GM12878 (cell line): Measurements from ENCODE around the gene TBC1D1. TPM values are rescaled to one million over a fixed set of nuclear protein-coding genes. Genes with fewer than 3 reads are reported as not detected.

Experiments
- CBX5 ChIP-seq: sonication (generic); IDR thresholded peaks from 2 replicates; pipeline ENCODE4 v1.6.1; 2016; ENCODE audit warnings: low read depth, moderate library complexity, mild to moderate bottlenecking, inconsistent platforms
- CHD2 ChIP-seq: IDR thresholded peaks from 2 replicates; pipeline ENCODE4 v1.6.1; 2011; ENCODE audit warnings: low read depth, low read length, improper control_type of control experiment, borderline replicate concordance
- JUND ChIP-seq: IDR thresholded peaks from 2 replicates; pipeline ENCODE4 v1.6.1; 2012; ENCODE audit warnings: low read depth, mild to moderate bottlenecking, low read length, improper control_type of control experiment, moderate library complexity
- KDM1A ChIP-seq: fragments of 200-600 bp; sonication (generic); IDR thresholded peaks from 2 replicates; pipeline ENCODE4 v1.6.1; 2016; ENCODE audit warnings: borderline replicate concordance
- LARP7 ChIP-seq: fragments of 450-650 bp; IDR thresholded peaks from 2 replicates; pipeline ENCODE4 v1.6.1; 2017; ENCODE audit warnings: mild to moderate bottlenecking
- NBN ChIP-seq: fragments of 450-650 bp; IDR thresholded peaks from 2 replicates; pipeline ENCODE4 v1.6.1; 2016
- NR2C2 ChIP-seq: IDR thresholded peaks from 2 replicates; pipeline ENCODE4 v1.6.1; 2011; ENCODE audit warnings: borderline replicate concordance, low read depth; ENCODE audit not compliant: control insufficient read depth, insufficient read length
- NR2F1 ChIP-seq: fragments of 450-650 bp; conservative IDR thresholded peaks from 2 replicates; pipeline ENCODE4 v1.6.1; 2017; ENCODE audit warnings: mild to moderate bottlenecking
- POLR2AphosphoS5 ChIP-seq: IDR thresholded peaks from 2 replicates; pipeline ENCODE4 v1.6.1; 2011; ENCODE audit warnings: mild to moderate bottlenecking, low read length, inconsistent platforms
- RAD21 ChIP-seq: IDR thresholded peaks from 2 replicates; pipeline ENCODE4 v1.6.1; 2011; ENCODE audit warnings: mild to moderate bottlenecking, low read depth, low read length, moderate library complexity; ENCODE audit not compliant: insufficient read depth
- RELA ChIP-seq: fragments of 450-650 bp; IDR thresholded peaks from 2 replicates; pipeline ENCODE4 v1.8.0; 2014; ENCODE audit warnings: borderline replicate concordance; ENCODE audit not compliant: partially characterized antibody
- YY1 ChIP-seq: IDR thresholded peaks from 2 replicates; pipeline ENCODE4 v1.6.1; 2011; ENCODE audit warnings: low read depth, mild to moderate bottlenecking, low read length
- ZZZ3 ChIP-seq: IDR thresholded peaks from 2 replicates; pipeline ENCODE4 v1.6.1; 2011; ENCODE audit warnings: low read depth; ENCODE audit not compliant: control insufficient read depth, insufficient read length
- polyA plus RNA-seq, 11 experiments: library from polyadenylated mRNA; depleted of rRNA in 4 of 11; unstranded in 6 of 11; stranded (reverse) in 5 of 11; fragments of >200 nt; fragmentation: Nextera tagmentation in 4 of 11; fragmentation: Illumina TruSeq in 1 of 11; extraction: Ambion mirVana in 4 of 11; extraction: Trizol in 1 of 11; gene quantifications; 1 replicate in 1 of 11; 2 replicates in 10 of 11; pipeline versions ENCODE4 v1.2.1 to v1.2.3, GENCODE V29; 2011 to 2016; ENCODE audit warnings: inconsistent platforms in 2 of 11, missing spikeins in 2 of 11, low read depth in 1 of 11
- total RNA-seq, 4 experiments: library from RNA; depleted of rRNA in 3 of 4; stranded (reverse); fragments of >200 nt in 3 of 4; fragmentation: Illumina TruSeq in 1 of 4; extraction: Trizol in 1 of 4; gene quantifications; 2 replicates each; pipeline versions ENCODE4 v1.2.1 to v1.2.3, GENCODE V29; 2013 to 2021
- TF ChIP-seq, protein P1 (sequence below): fragments of 450-650 bp; IDR thresholded peaks from 2 replicates; pipeline ENCODE4 v1.6.1; 2017; ENCODE audit warnings: mild to moderate bottlenecking
- TF ChIP-seq, protein P2 (sequence below): fragments of 450-650 bp; IDR thresholded peaks from 2 replicates; pipeline ENCODE4 v1.6.1; 2017; ENCODE audit warnings: antibody characterized with exemption, mild to moderate bottlenecking, moderate library complexity
- TF ChIP-seq, protein P3 (sequence below): IDR thresholded peaks from 2 replicates; pipeline ENCODE4 v1.6.1; 2011; ENCODE audit warnings: low read depth, mild to moderate bottlenecking, low read length, moderate library complexity, borderline replicate concordance; ENCODE audit errors: extremely low read depth
- TF ChIP-seq, protein P4 (sequence below): fragments of 450-650 bp; IDR thresholded peaks from 2 replicates; pipeline ENCODE4 v1.6.1; 2017; ENCODE audit warnings: low read depth, mild to moderate bottlenecking, moderate library complexity
- TF ChIP-seq, protein P5 (sequence below): IDR thresholded peaks from 2 replicates; pipeline ENCODE4 v1.6.1; 2012; ENCODE audit warnings: improper control_type of control experiment, low read depth, low read length; ENCODE audit not compliant: insufficient replicate concordance

Gene TBC1D1
- total and polyA plus RNA-seq, 10 of the 15 experiments (the other 5 are each of a cell fraction or from before 2014, with no cell fraction given): 5.3 to 102 (median 57.8) TPM

DNA sequence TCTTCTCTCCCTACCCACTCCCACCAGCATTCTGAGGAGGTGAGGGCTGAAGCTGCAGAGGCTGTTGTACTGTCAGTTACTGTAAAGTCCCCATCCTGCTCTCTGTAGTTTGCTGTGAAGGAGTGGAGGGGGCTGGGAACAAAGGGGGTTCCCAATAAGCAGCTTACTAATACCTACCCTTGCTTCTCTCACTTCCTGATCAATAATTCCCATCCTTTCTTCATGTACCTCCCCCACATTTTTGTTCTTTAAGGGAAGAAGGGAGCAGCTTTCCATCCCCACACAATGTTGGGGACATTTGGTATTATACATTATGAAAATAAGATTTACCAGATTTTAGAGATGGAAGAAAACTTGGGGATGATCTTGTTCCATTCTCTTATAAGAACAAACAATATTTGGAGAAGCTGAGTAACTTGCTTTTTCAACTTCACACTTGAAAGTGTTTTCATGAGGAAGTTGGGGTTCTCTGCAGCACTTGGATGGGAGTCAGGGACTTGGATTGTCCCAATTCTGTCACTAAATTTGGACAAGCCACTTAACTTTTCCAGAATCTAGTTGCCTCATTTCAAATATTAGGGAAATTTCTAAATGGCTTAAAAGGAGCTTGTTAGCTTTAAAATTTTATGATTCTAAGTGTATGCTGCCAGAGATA lies 5.4 kb downstream of the TBC1D1 start (continued):
- TF ChIP-seq, protein P1, sequence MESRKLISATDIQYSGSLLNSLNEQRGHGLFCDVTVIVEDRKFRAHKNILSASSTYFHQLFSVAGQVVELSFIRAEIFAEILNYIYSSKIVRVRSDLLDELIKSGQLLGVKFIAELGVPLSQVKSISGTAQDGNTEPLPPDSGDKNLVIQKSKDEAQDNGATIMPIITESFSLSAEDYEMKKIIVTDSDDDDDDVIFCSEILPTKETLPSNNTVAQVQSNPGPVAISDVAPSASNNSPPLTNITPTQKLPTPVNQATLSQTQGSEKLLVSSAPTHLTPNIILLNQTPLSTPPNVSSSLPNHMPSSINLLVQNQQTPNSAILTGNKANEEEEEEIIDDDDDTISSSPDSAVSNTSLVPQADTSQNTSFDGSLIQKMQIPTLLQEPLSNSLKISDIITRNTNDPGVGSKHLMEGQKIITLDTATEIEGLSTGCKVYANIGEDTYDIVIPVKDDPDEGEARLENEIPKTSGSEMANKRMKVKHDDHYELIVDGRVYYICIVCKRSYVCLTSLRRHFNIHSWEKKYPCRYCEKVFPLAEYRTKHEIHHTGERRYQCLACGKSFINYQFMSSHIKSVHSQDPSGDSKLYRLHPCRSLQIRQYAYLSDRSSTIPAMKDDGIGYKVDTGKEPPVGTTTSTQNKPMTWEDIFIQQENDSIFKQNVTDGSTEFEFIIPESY: no peak
- TF ChIP-seq NR2F1: no peak
- TF ChIP-seq, protein P2, sequence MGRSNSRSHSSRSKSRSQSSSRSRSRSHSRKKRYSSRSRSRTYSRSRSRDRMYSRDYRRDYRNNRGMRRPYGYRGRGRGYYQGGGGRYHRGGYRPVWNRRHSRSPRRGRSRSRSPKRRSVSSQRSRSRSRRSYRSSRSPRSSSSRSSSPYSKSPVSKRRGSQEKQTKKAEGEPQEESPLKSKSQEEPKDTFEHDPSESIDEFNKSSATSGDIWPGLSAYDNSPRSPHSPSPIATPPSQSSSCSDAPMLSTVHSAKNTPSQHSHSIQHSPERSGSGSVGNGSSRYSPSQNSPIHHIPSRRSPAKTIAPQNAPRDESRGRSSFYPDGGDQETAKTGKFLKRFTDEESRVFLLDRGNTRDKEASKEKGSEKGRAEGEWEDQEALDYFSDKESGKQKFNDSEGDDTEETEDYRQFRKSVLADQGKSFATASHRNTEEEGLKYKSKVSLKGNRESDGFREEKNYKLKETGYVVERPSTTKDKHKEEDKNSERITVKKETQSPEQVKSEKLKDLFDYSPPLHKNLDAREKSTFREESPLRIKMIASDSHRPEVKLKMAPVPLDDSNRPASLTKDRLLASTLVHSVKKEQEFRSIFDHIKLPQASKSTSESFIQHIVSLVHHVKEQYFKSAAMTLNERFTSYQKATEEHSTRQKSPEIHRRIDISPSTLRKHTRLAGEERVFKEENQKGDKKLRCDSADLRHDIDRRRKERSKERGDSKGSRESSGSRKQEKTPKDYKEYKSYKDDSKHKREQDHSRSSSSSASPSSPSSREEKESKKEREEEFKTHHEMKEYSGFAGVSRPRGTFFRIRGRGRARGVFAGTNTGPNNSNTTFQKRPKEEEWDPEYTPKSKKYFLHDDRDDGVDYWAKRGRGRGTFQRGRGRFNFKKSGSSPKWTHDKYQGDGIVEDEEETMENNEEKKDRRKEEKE: no peak
- TF ChIP-seq, protein P3, sequence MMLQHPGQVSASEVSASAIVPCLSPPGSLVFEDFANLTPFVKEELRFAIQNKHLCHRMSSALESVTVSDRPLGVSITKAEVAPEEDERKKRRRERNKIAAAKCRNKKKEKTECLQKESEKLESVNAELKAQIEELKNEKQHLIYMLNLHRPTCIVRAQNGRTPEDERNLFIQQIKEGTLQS: no peak
- peak; percentile 30 for TF ChIP-seq RELA
- TF ChIP-seq LARP7: no peak
- no peak for TF ChIP-seq NBN
- no peak for TF ChIP-seq RAD21
- TF ChIP-seq, protein P4, sequence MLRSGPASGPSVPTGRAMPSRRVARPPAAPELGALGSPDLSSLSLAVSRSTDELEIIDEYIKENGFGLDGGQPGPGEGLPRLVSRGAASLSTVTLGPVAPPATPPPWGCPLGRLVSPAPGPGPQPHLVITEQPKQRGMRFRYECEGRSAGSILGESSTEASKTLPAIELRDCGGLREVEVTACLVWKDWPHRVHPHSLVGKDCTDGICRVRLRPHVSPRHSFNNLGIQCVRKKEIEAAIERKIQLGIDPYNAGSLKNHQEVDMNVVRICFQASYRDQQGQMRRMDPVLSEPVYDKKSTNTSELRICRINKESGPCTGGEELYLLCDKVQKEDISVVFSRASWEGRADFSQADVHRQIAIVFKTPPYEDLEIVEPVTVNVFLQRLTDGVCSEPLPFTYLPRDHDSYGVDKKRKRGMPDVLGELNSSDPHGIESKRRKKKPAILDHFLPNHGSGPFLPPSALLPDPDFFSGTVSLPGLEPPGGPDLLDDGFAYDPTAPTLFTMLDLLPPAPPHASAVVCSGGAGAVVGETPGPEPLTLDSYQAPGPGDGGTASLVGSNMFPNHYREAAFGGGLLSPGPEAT: peak; percentile 50; the same call in 1 of the 2 replicates
- no peak for TF ChIP-seq CHD2
- no peak for TF ChIP-seq YY1
- no peak for TF ChIP-seq KDM1A
- TF ChIP-seq NR2C2: no peak
- TF ChIP-seq POLR2AphosphoS5: no peak
- no peak for TF ChIP-seq CBX5
- no peak for TF ChIP-seq ZZZ3
- TF ChIP-seq, protein P5, sequence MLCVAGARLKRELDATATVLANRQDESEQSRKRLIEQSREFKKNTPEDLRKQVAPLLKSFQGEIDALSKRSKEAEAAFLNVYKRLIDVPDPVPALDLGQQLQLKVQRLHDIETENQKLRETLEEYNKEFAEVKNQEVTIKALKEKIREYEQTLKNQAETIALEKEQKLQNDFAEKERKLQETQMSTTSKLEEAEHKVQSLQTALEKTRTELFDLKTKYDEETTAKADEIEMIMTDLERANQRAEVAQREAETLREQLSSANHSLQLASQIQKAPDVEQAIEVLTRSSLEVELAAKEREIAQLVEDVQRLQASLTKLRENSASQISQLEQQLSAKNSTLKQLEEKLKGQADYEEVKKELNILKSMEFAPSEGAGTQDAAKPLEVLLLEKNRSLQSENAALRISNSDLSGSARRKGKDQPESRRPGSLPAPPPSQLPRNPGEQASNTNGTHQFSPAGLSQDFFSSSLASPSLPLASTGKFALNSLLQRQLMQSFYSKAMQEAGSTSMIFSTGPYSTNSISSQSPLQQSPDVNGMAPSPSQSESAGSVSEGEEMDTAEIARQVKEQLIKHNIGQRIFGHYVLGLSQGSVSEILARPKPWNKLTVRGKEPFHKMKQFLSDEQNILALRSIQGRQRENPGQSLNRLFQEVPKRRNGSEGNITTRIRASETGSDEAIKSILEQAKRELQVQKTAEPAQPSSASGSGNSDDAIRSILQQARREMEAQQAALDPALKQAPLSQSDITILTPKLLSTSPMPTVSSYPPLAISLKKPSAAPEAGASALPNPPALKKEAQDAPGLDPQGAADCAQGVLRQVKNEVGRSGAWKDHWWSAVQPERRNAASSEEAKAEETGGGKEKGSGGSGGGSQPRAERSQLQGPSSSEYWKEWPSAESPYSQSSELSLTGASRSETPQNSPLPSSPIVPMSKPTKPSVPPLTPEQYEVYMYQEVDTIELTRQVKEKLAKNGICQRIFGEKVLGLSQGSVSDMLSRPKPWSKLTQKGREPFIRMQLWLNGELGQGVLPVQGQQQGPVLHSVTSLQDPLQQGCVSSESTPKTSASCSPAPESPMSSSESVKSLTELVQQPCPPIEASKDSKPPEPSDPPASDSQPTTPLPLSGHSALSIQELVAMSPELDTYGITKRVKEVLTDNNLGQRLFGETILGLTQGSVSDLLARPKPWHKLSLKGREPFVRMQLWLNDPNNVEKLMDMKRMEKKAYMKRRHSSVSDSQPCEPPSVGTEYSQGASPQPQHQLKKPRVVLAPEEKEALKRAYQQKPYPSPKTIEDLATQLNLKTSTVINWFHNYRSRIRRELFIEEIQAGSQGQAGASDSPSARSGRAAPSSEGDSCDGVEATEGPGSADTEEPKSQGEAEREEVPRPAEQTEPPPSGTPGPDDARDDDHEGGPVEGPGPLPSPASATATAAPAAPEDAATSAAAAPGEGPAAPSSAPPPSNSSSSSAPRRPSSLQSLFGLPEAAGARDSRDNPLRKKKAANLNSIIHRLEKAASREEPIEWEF: peak; percentile 98
- no peak for TF ChIP-seq JUND
